OCI-LY3 (cell line): ENCODE measurements around the gene FGF16.

ENCODE experiments used
- H2AFZ ChIP-seq: fragments of 200-600, 300-600 bp; shearing (Covaris generic); 2 replicates; pipeline ENCODE4 v1.6.0; 2014; ENCODE audit warnings: antibody characterized with exemption, low read depth, low read length
- H3K27ac ChIP-seq: fragments of 200-600, 300-600 bp; sonication (generic); 2 replicates; pipeline ENCODE4 v1.5.1; 2014; ENCODE audit warnings: mild to moderate bottlenecking, low read length, moderate library complexity, mixed read lengths
- H3K27me3 ChIP-seq: fragments of 200-600, 300-600 bp; sonication (generic); 2 replicates; pipeline ENCODE4 v1.6.1; 2014; ENCODE audit warnings: low read depth, low read length, mixed read lengths
- H3K36me3 ChIP-seq: fragments of 200-600, 300-600 bp; sonication (generic); replicated peaks from 2 replicates; pipeline ENCODE3; 2014; ENCODE audit warnings: low read depth, low read length, mixed read lengths
- H3K4me1 ChIP-seq: fragments of 300-600, 200-600 bp; sonication (generic); 2 replicates; pipeline ENCODE4 v1.6.1; 2014; ENCODE audit warnings: low read length, mixed read lengths
- H3K4me2 ChIP-seq: fragments of 200-600, 300-600 bp; sonication (generic); 2 replicates; pipeline ENCODE4 v1.6.1; 2014; ENCODE audit warnings: low read length, mixed read lengths
- H3K4me3 ChIP-seq: fragments of 300-600, 200-600 bp; sonication (generic); 2 replicates; pipeline ENCODE4 v1.5.1; 2014; ENCODE audit warnings: antibody characterized with exemption, mild to moderate bottlenecking, low read length, moderate library complexity
- H3K79me2 ChIP-seq: fragments of 300-600, 200-600 bp; shearing (Covaris generic); 2 replicates; pipeline ENCODE4 v1.6.1; 2014; ENCODE audit warnings: mild to moderate bottlenecking, low read length, mixed read lengths
- H3K9ac ChIP-seq: fragments of 300-600, 200-600 bp; shearing (Covaris generic); 2 replicates; pipeline ENCODE4 v1.6.0; 2014; ENCODE audit warnings: mild to moderate bottlenecking, low read length, moderate library complexity
- H3K9me3 ChIP-seq: fragments of 200-600, 300-600 bp; shearing (Covaris generic); 2 replicates; pipeline ENCODE4 v1.6.1; 2014; ENCODE audit warnings: low read length, mixed read lengths; ENCODE audit not compliant: insufficient read depth
- H4K20me1 ChIP-seq: fragments of 200-600, 300-600 bp; sonication (generic); 2 replicates; pipeline ENCODE4 v1.6.1; 2016; ENCODE audit warnings: low read length, mixed read lengths; ENCODE audit not compliant: insufficient read depth
- CTCF ChIP-seq: fragments of 200-600, 300-600 bp; sonication (generic); IDR thresholded peaks from 2 replicates; pipeline ENCODE4 v1.5.1; 2014; ENCODE audit warnings: antibody characterized with exemption, low read length, low read depth
- EZH2phosphoT487 ChIP-seq: fragments of 200-600 bp; shearing (Covaris generic); IDR thresholded peaks from 2 replicates; pipeline ENCODE4 v1.6.1; 2018; ENCODE audit warnings: antibody characterized with exemption, mixed run types, low read depth

Gene FGF16

GRCh38 chrX:77440330-77440729 is 6.9 kb upstream of the FGF16 start:
- Histone ChIP-seq H3K4me1 (no peaks in the 10 kb centered on the region), H3K9ac (no peak overlapping the region), H3K79me2 (no peaks in the 10 kb centered on the region), H3K4me2 (no peak overlapping the region), H3K4me3 (no peak overlapping the region), H3K9me3 (no peaks in the 10 kb centered on the region), H2AFZ (no peak overlapping the region), H3K27ac (no peak overlapping the region), H3K27me3 (no peaks in the 10 kb centered on the region), H3K36me3 (no peaks in the 10 kb centered on the region), H4K20me1 (no peaks in the 10 kb centered on the region)
- no peak for TF ChIP-seq CTCF
- no peak for TF ChIP-seq EZH2phosphoT487

GRCh38 chrX:77441033-77441432 is 6.2 kb upstream of the FGF16 start:
- no peak overlapping the region for H3K9ac ChIP-seq
- no peaks in the 10 kb centered on the region for H3K79me2 ChIP-seq
- TF ChIP-seq EZH2phosphoT487 = no peak
- TF ChIP-seq CTCF = no peak
- no peaks in the 10 kb centered on the region for H3K9me3 ChIP-seq
- H3K4me1 ChIP-seq = no peaks in the 10 kb centered on the region
- no peak overlapping the region for H3K4me2 ChIP-seq
- no peaks in the 10 kb centered on the region for H4K20me1 ChIP-seq
- H2AFZ ChIP-seq = no peak overlapping the region
- H3K27me3 ChIP-seq = peaks cover 3% of the 10 kb centered on the region; the same call in 1 of the 2 replicates
- no peak overlapping the region for H3K27ac ChIP-seq
- no peaks in the 10 kb centered on the region for H3K36me3 ChIP-seq
- H3K4me3 ChIP-seq = no peak overlapping the region

- Histone ChIP-seq H3K79me2 (no peaks in the 10 kb centered on the region), H3K36me3 (no peaks in the 10 kb centered on the region), H3K4me1 (no peaks in the 10 kb centered on the region), H3K9me3 (no peaks in the 10 kb centered on the region), H3K27me3 (peaks cover 3% of the 10 kb centered on the region; the same call in 1 of the 2 replicates), H3K9ac (no peak overlapping the region), H3K27ac (no peak overlapping the region), H2AFZ (no peak overlapping the region), H3K4me3 (no peak overlapping the region), H3K4me2 (no peak overlapping the region), H4K20me1 (no peaks in the 10 kb centered on the region)
- TF ChIP-seq EZH2phosphoT487 (no peak), CTCF (no peak)
These were observed 5.7 kb upstream of the FGF16 start for GRCh38 chrX:77441479-77441878.

- Histone ChIP-seq H2AFZ (no peak overlapping the region), H4K20me1 (no peaks in the 10 kb centered on the region), H3K36me3 (no peaks in the 10 kb centered on the region), H3K27ac (no peak overlapping the region), H3K27me3 (peaks cover 3% of the 10 kb centered on the region; the same call in 1 of the 2 replicates), H3K4me2 (no peak overlapping the region), H3K4me1 (no peaks in the 10 kb centered on the region), H3K9me3 (no peaks in the 10 kb centered on the region), H3K79me2 (no peaks in the 10 kb centered on the region), H3K4me3 (no peak overlapping the region), H3K9ac (no peak overlapping the region)
- no peak for TF ChIP-seq CTCF
- no peak for TF ChIP-seq EZH2phosphoT487
These were observed 4.5 kb upstream of the FGF16 start for GRCh38 chrX:77442728-77443127.
